NCI-H1417 treated with DMSO at 0.1 percent for 48 hours (cell line): ENCODE data around the gene OCA2.
"Not testable (repeated sequence)": the region's sequence is repeated elsewhere in the genome, so short reads cannot be mapped to it uniquely, and the experiment has no call there.

Experiments used
- DNase-seq: peaks from one replicate; lab custom pipeline; 2025; lab: John Stamatoyannopoulos, UW

OCA2 gene

DNA sequence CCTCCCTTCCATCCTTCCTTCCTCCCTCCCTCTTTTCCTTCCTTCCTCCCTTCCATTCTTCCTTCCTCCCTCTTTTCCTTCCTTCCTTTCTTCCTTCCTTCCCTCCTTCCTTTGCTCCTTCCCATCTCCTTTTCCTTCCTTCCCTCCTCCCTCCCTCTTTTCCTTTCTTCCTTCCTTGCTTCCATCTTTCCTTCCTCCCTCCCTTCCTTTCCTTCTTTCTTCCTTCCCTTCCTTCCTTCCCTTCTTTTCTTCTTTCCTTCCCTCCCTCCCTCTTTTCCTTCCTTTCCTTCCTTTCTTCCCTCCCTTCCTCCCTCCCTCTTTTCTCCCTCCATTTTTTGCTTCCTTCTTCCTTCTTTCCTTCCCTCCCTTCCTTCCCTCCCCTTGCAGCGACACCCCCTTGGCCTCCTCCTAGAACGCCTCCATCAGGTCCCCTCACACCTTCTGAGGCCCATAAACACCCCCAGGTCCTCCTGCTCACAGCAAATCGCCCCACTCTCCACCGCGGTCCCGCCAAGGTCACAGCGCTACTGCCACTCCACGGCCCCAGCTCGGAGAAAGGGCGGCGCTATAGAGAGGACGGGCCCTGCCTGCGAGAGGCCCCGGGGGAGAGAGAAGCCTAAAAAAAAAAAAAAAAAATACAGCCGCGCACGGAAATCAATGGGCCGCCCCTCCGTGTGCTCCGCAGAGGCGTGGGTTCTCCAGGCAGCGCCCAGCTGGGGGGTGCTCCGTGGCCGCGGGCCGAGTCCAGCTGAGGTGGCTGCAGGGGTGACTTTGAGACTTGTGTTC lies 328.2 kb downstream of the OCA2 start:
- no peak for DNase-seq

DNA sequence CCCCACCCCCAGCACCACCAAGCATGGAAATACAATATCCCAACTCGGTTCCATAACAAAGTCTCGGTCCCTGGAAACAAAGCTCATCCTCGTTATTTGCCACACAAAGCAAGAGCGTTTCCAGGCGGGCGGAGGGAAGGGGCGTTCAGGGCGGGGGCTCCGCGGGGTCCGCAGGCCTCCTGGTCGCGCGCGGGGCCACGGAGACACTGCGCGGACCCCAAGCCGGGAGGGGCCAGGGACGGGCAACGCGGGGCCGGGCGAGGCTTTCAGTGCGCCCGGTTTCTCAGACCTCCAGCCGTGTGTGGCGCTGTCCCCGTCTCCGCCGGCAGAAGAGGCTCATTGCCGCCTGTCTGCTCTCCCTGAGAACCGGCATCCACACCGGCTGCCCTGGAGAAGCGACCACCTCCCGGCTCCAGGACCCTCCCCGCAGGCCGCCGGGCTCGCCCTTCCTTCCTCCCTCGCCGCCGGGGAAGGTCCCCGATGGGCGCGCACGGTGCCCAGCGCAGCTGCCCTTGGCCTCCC lies 329.0 kb downstream of the OCA2 start:
- DNase-seq = no peak

DNA sequence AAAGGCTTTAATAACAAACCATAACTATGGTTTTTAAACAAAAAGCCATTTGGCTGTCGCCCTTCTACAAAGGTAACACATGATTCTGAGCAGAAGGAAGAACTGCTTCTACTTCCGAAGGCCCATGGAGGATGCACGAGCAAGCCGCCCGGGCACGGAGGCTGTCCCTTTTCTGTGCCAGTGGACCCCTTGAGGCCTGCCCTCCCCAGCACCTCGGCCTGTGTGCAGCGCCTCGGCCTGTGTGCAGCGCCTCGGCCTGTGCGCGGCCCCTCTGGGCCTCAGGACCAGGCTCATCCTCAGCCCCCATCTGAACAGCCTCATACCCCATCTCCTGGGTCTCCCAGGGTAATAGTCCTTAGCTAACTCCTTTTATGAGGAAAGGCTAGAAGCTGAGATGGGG lies 329.5 kb downstream of the OCA2 start:
- no peak for DNase-seq

DNA sequence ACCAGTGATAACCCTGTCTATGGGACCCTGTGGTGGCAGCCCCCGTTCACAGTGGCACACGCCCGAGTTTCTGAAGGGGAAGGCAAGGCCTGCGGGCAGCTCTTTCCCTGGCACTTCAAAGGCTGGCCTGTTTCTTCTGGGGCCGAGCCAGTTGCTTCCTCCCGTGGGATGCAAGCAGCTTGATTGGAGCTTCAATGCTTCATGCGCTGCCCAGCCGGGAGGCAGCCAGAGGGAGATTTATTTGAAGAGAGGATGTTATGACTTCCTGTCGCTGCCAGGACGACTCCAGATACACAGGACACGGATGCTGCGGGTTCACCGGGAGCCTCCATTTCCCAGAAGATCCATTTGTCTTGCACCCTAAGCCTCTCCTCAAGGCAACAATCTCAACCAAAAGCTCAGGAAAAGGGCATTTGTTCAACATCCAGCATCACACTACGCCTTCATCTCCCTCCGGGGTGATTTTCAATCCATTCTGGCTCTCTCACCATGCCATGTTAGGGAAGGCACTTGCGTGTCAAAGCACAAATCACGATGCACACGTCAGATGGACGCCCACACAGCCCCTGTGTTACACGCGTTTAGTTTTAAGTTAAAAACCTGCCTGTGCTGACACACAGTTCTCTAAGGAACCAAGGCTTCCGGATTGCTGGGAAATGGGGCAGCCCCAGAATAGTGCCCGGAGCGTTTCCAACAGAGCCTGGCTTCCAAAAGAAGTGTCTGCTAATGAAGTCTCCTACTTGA lies 330.2 kb downstream of the OCA2 start:
- no peak for DNase-seq

DNA sequence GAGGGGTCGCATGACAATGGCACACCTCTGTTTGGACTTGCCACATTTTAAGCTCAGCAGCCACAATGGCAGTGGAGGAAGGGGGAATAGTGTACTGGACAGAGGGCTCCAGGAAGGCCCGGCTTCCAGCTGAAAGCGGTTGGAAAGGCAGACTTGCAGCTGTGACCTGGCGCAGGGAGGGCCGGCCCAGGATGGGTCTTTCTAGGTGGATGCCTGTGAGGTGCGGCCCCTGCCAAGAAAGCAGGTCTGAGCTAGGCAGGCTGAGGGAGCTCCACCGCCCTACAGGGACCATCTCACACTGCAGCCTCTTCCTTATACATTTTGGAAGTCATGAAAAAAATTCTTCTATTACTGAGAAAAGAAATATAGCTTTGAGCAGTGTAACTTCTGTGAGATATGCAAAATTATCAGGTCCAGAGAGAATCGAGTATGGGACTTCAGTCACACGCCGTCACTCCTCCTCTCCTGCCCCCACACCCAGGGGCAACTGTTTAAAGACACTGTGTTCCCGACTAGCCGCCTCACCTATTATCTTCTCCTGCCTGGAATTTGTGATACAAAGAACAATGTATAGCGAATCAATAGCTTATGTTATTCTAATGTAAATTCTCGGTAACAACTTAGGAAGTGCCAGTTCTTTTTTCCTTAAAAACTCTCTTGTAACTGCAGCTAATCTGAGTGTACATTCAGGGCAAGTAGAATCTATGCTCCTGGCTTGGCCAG lies 331.0 kb downstream of the OCA2 start:
- no peak for DNase-seq

DNA sequence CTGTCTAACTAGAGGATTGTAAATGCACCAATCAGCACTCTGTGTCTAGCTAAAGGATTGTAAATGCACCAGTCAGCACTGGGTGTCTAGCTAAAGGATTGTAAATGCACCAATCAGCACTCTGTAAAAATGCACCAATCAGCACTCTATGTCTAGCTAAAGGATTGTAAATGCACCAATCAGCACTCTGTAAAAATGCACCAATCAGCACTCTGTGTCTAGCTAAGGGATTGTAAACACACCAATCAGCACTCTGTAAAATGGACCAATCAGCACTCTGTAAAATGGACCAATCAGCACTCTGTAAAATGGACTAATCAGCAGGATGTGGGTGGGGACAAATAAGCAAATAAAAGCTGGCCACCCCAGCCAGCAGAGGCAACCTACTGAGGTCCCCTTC lies 331.7 kb downstream of the OCA2 start:
- DNase-seq = not testable (repeated sequence)

DNA sequence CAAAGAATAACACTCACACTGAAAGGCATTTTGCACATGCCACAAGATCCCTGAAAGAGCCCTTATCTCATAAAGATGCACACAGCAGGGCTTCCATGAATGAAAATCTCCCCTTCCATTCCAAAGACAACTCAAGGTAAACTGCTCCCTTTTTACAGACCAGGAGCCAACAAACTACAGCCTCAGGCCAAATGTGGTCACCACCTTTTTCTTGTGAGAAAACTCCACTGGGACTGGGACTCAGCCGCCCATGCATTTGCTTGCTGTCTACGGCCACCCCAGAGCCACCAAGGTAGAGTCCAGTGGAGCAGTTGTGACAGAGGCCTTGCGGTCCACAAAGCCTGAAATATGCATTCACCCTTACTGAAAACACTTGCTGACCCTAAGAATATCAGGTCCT lies 334.8 kb downstream of the OCA2 start:
- no peak for DNase-seq

DNA sequence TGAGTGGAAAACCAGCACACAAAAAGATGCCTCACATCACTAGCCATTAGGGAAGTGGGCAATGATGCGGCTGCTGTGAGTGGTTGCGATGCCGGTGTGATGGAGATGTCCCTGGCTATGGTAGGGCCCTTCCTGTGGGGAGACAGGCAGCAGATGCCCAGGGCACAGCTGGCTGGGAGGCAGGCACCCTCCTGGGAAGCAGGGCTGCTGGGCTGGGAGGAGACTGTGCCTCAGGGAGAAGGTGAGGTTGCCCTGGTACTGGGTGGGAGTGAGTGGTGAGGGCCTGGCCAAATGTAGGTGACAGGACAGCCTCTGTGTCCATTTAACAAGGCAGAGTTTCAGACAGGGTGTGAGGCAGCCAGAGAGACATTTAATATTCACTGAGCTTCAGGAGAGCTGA lies 335.6 kb downstream of the OCA2 start:
- DNase-seq = no peak

DNA sequence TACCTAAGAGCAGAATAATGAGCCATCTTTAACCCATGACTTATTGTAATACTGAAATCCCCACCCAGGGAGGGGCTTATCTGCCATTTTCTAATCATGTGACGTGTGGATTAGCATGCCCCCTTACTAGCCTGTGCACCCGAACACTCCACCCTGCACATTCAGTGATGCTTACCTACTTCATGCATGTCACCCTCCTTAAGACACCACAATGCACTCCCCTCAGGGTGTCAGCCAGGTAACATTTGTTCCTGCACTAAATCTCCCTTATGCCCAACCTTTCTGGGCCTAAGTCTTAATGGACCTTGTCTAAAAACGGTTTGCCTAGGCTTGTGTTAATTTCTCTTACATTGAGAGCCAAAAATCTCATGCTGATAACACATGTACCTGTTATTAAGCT lies 336.6 kb downstream of the OCA2 start:
- DNase-seq = no peak

DNA sequence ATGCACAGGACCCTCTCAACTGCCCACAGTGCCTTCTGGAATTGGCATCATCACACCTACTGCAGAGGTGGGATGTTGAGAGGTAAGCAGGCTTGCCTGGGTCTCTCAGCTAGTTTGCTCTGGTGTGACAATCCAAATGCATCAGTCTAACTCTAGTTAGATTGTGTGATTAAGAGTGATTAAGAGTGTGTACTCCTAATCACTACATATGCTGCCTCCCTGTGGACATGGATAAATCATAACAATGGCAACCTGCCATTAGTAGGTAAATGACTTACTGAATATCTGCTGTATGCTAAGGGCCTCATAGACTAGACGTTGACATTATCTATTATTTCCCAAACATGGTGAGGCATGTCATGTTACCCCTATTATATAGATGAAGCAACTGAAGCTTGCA lies 342.1 kb downstream of the OCA2 start:
- no peak for DNase-seq

DNA sequence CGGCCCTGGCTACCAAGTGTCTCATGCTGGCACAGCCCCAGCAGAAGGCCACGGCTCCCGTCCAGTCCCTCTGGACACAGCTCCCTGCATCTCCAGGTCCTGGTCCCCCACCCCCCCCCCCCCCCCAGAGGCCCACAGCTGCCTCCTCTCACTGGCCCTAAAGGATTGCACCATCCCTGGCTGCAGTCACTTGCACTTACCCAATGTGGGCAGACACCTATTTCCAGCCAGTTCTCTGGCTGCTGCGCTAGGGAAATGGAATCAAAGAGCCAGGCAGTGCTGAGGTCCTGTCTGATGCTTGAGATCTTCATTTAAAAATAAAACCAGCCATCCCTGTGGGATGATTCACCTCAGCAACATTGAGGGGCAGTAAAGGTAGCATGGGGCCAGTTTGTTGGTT lies 346.4 kb downstream of the OCA2 start:
- no peak for DNase-seq

DNA sequence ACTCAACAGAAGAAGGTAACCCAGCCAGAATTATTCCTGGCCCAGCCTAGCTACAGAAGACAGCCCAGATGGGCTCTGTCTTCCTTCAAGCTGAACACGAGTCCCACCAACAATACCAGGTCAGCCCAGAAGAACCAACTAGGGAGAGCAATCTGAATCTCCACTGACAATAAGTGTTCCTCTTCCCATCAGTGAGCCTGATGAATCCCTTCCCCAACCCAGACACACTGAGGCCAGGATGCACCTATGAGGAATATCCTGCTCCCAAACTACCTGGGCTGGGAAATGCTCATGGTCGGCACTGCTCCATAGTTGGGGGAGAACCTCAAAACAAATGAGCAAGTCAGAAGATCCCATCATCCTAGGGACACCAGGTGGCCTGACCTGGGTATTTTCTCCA lies 351.1 kb downstream of the OCA2 start:
- DNase-seq = no peak

DNA sequence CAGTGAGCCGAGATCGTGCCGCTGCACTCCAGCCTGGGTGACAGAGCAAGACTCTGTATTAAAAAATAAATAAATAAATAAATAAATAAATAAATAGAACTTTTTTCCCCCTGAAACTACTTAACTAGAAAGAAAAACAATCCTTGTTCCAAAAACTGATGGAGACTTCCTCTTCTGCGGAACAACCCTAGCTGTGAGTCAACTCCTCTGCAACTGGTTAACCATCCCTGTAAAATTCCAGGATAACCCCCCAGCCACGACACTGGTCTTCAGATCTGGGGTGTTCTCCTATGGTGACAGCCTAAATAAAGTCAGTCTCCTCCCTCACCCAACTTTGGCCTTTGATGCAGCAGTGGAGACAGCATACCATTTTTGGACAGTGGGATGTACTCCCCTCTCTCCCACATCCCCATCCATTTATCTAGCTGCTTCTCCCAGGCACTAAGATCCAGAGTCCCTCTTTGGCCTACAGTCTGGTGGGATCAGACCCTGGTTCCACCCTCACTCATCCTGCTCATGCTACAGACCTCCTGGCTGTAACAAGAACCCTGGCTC lies 352.6 kb downstream of the OCA2 start:
- DNase-seq = no peak

DNA sequence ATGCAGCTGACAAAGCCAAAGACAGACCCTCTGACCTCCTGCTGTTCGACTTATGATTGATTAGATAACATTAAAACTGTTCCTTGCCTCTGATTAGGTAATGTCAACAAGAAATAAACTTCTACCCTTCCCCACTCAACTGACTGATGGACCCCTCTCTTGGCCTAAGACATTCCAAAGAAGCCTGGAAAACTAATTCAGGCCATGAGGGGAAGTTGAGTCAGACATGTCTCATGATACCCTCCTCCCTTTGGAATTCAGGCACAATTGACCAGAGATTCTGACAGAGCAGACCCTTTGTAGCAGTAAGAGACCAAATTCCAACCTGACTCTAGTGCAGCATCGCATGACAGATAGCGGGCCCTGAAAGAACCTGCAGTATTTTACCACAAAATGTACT lies 354.5 kb downstream of the OCA2 start:
- DNase-seq = no peak

DNA sequence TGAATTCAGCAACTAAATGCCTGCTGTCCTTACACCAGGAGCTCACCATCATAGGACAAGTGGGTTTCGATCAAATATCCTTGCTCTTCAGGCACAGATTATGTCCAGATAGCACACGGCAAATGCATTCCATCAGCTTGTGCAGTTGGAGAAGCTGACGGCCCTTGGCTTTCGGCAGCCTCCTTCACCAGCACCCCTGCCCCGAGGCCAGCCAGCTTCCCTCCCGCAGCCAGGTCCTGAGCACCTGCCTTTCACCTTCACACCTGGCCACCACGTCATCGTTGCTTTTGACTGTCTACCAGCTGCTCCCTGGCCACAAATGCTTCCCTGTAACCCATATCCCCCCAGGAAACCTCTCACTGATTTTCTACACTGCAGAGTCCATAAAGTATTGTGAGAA lies 355.5 kb downstream of the OCA2 start:
- DNase-seq = no peak

DNA sequence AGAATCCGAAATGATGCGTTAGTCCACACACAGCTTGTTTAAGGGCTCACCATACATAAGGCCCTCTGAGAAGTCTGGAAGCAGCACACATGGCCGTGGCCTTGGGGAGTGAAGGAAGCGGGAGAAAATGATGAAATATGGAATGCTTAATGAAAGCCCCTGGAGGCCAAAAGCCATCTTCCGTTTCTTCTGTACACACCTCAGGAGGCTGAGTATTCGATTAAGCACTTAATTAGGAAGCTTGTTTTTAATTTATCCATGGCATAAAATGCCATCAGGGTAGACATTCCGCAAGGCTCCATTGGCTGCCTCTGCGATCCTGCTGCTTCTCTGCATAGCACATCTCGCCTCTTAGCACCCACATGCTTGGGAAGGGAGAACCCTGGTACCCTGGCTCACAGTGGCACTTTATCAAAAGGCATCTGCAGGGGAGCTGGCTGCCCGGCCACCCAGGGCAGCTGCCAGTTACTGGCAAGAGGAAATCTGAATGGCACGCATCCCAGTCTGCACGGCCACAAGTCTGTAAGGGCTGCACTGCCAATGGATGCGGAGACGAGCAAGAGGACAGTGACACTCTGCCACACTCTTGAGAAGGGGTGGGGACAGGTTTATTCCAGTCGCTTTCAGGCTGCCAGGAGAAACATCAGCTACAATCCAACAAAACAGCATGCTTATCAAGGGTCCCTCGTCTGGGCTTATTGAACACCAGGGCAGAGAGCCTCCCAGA lies 356.2 kb downstream of the OCA2 start:
- DNase-seq = no peak

DNA sequence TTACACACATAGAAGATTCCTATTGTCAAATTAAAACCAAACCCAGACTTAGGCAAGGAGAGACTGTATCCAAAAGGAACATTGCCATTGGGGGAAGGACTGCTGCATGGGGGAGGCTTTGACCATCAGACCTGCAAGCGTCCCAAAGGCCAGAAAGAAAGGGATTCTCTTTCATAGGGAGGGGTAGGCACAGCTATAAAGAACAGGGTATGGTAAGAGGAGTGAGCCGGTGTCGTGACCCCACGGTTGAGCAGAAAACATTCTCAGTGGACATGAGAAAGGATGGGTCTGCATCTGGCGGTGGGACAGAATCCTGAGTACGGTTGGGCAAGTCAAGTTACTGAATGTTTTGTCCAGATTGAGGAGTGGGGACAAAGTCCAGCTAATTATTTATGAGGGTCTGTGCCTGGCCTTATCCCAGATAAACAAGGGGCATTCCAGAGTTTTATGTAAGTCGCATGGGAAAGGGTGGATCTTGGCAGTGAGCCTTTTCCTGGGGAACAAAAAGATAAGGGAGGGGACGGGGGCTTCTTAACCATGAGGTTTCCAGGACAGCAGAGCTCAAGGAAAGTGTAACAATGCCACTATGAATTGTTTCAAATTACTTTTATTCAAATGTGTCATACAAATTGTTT lies 357.8 kb downstream of the OCA2 start:
- DNase-seq = no peak

DNA sequence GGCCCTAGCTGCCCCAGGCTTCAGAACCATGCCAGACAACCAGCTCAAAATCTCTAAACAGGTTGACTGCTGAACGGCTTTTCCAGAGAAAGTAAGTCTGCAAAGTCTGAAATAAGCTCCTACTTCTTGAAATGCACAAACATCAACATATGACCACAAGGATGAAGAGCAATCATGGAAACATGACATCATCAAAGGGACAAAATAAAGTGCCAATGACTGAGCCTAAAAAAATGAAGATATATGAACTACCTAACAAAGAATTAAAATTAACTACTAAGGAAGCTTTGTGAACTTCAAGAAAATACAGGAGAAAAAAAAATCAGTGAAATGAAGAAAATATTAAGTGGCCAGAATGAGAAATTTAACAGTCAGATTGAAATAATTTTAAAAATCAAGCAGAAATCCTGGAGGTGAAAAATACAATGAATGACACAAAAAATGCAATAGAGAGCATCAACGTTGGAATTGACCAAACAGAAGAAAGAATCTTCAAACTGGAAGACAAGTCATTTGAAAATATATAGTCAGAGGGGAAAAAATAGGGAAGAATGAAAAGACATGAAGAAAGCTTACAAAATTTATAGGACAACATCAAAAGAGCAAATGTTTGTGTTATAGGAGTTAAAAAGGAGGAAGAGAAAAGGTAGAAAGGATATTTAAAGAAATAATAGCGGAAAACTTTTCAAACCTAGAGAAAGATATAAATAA lies 364.2 kb downstream of the OCA2 start:
- DNase-seq = no peak

DNA sequence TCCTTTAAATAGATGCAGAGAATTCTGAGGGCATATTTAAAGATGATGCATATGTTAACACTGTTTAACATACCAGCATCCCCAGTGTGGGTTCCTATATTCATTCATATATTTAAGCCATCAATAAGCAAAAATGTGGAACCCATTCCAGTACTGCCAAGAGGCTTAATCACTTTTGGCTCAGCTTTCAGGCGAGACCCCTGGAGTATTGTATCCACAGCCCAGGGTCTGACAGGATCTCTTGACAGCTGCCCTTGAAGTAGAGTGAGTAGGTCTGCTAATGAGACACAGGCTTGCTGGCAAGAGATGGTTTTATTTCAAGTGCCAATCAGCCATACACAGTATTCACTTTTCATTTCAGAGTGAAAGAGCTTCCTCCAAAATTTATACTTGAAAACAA lies 367.3 kb downstream of the OCA2 start:
- DNase-seq = no peak

DNA sequence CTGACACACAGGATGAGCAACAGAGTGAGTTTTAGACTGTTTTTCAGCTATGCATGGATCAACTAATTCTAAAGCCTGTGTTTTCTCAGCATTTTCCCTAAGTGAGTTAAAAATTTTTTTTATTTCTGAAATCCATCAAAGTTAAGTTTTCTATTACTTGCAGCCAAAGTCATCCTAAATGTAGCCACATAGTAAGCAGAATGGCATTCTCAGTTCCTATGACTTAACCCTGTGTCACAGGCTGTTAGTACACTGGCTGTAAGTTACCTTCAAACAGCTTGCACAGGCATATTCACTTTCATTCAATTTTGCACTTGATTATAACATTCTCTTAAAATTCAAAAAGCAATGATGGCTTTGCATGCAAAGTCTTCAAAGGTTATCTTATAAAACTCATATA lies 368.2 kb downstream of the OCA2 start:
- DNase-seq = no peak

DNA sequence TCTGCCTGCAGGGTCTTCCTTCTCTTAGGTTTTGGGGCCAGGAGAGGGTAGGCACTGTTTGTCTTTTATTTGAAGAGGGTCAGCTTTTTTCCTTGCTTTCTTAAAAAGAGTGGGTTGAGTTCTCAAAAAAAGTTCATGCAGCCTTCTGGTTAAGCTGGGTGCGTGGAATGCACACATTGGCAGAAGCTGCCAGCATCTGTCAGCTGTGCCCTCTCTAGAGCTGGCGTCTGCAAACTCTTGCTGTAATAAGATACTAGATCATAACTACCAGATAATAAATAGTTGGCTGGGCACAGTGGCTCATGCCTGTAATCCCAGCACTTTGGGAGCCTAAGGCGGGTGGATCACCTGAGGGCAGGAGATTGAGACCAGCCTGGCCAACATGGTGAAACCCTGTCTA lies 373.4 kb downstream of the OCA2 start:
- DNase-seq = no peak
